HG03354 (cell line): ENCODE data around the gene TFAP2C.
"Not testable (repeated sequence)": the region's sequence is repeated elsewhere in the genome, so short reads cannot be mapped to it uniquely, and the experiment has no call there.

Experiments
- ATAC-seq: cut with Tn5 transposase; IDR thresholded peaks from one replicate; pipeline ENCODE4 v1.9.1; 2021; ENCODE audit warnings: mild to moderate bottlenecking; ENCODE audit not compliant: unreplicated experiment, poor library complexity, severe bottlenecking

TFAP2C gene

GRCh38 chr20:56634735-56635385 lies 5.8 kb downstream of the TFAP2C start:
- no peak for ATAC-seq

GRCh38 chr20:56636716-56637115 lies 7.6 kb downstream of the TFAP2C start:
- ATAC-seq: no peak

- ATAC-seq: no peak
Observed at GRCh38 chr20:56637576-56637975, 8.5 kb downstream of the TFAP2C start.

GRCh38 chr20:56646599-56646998 lies 17.5 kb downstream of the TFAP2C start:
- ATAC-seq: no peak

GRCh38 chr20:56653211-56653610 lies 24.1 kb downstream of the TFAP2C start:
- no peak for ATAC-seq

GRCh38 chr20:56656632-56657031 lies 27.5 kb downstream of the TFAP2C start:
- no peak for ATAC-seq

GRCh38 chr20:56657879-56658278 lies 28.8 kb downstream of the TFAP2C start:
- ATAC-seq: no peak

- not testable (repeated sequence) for ATAC-seq
Observed at GRCh38 chr20:56658341-56658947, 29.3 kb downstream of the TFAP2C start.

GRCh38 chr20:56663660-56664059 lies 34.6 kb downstream of the TFAP2C start:
- ATAC-seq: no peak

GRCh38 chr20:56664796-56665195 lies 35.7 kb downstream of the TFAP2C start:
- no peak for ATAC-seq

- no peak for ATAC-seq
Observed at GRCh38 chr20:56665806-56666205, 36.7 kb downstream of the TFAP2C start.

- no peak for ATAC-seq
Observed at GRCh38 chr20:56673450-56673849, 44.3 kb downstream of the TFAP2C start.

- no peak for ATAC-seq
Observed at GRCh38 chr20:56676001-56676400, 46.9 kb downstream of the TFAP2C start.

GRCh38 chr20:56676679-56677078 lies 47.6 kb downstream of the TFAP2C start:
- no peak for ATAC-seq

- ATAC-seq: no peak
Observed at GRCh38 chr20:56683077-56683865, 54.2 kb downstream of the TFAP2C start.

- ATAC-seq: no peak
Observed at GRCh38 chr20:56685879-56686278, 56.8 kb downstream of the TFAP2C start.

- no peak for ATAC-seq
Observed at GRCh38 chr20:56687061-56687460, 58.0 kb downstream of the TFAP2C start.

GRCh38 chr20:56688106-56688505 lies 59.0 kb downstream of the TFAP2C start:
- ATAC-seq: no peak
